ENCODE measurements around the gene CAMSAP2.

DNA sequence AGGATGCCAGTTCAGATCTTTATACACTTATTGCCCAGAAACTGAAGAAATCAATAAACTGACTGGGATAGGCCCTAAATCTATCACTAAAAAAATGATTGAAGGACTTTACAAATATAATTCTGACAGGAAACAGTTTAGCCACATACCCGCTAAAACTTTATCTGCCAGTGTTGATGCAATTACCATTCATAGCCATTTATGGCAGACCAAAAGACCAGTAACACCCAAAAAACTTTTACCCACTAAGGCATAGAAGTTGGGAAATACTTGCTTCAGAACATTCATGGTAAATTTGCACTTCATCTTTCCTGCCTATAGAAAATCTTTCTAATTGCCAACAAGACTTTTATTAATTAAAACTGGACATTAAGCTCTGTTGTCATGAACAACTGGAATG lies 119.1 kb downstream of the CAMSAP2 start:
- no peak for TF ChIP-seq FOXP1 (CRISPR knock-in tag; IDR thresholded peaks at IDR 0.05; ENCODE audit: borderline replicate concordance)
- TF ChIP-seq, protein P1, sequence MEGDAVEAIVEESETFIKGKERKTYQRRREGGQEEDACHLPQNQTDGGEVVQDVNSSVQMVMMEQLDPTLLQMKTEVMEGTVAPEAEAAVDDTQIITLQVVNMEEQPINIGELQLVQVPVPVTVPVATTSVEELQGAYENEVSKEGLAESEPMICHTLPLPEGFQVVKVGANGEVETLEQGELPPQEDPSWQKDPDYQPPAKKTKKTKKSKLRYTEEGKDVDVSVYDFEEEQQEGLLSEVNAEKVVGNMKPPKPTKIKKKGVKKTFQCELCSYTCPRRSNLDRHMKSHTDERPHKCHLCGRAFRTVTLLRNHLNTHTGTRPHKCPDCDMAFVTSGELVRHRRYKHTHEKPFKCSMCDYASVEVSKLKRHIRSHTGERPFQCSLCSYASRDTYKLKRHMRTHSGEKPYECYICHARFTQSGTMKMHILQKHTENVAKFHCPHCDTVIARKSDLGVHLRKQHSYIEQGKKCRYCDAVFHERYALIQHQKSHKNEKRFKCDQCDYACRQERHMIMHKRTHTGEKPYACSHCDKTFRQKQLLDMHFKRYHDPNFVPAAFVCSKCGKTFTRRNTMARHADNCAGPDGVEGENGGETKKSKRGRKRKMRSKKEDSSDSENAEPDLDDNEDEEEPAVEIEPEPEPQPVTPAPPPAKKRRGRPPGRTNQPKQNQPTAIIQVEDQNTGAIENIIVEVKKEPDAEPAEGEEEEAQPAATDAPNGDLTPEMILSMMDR (IDR thresholded peaks at IDR 0.05) = no peak
- no peak for TF ChIP-seq ZNF121 (CRISPR knock-in tag; IDR thresholded peaks at IDR 0.05)
- TF ChIP-seq NR1H2 (CRISPR knock-in tag; IDR thresholded peaks at IDR 0.05) = no peak
- TF ChIP-seq USF2 (CRISPR knock-in tag; IDR thresholded peaks at IDR 0.05) = no peak
- no peak for TF ChIP-seq OVOL2 (CRISPR knock-in tag; IDR thresholded peaks at IDR 0.05; ENCODE audit: borderline replicate concordance)
- no peak for TF ChIP-seq NR2C2 (CRISPR knock-in tag; IDR thresholded peaks at IDR 0.05)
- no peak for TF ChIP-seq NFYB (CRISPR knock-in tag; conservative IDR thresholded peaks at IDR 0.05; ENCODE audit: low read depth)
- TF ChIP-seq, protein P2, sequence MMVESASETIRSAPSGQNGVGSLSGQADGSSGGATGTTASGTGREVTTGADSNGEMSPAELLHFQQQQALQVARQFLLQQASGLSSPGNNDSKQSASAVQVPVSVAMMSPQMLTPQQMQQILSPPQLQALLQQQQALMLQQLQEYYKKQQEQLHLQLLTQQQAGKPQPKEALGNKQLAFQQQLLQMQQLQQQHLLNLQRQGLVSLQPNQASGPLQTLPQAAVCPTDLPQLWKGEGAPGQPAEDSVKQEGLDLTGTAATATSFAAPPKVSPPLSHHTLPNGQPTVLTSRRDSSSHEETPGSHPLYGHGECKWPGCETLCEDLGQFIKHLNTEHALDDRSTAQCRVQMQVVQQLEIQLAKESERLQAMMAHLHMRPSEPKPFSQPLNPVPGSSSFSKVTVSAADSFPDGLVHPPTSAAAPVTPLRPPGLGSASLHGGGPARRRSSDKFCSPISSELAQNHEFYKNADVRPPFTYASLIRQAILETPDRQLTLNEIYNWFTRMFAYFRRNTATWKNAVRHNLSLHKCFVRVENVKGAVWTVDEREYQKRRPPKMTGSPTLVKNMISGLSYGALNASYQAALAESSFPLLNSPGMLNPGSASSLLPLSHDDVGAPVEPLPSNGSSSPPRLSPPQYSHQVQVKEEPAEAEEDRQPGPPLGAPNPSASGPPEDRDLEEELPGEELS (CRISPR knock-in tag; IDR thresholded peaks at IDR 0.05) = no peak
- no peak for TF ChIP-seq NFE2L1 (CRISPR knock-in tag; IDR thresholded peaks at IDR 0.05)
- no peak for TF ChIP-seq GABPB1 (CRISPR knock-in tag; IDR thresholded peaks at IDR 0.05)
